ENCODE results near the gene KMT5B. TPM values are rescaled to one million over a fixed set of nuclear protein-coding genes. Genes with fewer than 3 reads are reported as not detected.

The KMT5B gene
- total RNA-seq, 4 donors from 2014 or later: 25.5 to 47.1 (median 40.3) TPM

GRCh38 chr11:68229601-68230000, 16.5 kb upstream of the KMT5B start:
- no peaks in the 10 kb centered on the region for H3K36me3 ChIP-seq
- no peak for DNase-seq (ENCODE audit: low spot score in 2 of 2)
- H3K27me3 ChIP-seq: no peaks in the 10 kb centered on the region
- H3K4me1 ChIP-seq: no peaks in the 10 kb centered on the region
- H3K27ac ChIP-seq: no peak overlapping the region
- TF ChIP-seq EP300 (IDR thresholded peaks at IDR 0.05): no peak
- TF ChIP-seq CTCF (IDR thresholded peaks at IDR 0.05): no peak
- WGBS, 2 donors: 56 to 76% methylated on average over 1 of the region's 1 CpG
- no peak overlapping the region for H3K4me3 ChIP-seq
- H3K9me3 ChIP-seq: peaks cover 0 to 39% (median 2%) of the 10 kb centered on the region in 4 donors

- Histone ChIP-seq H3K4me3 (no peak overlapping the region), H3K9me3 (peaks cover 0 to 25% (median 2%) of the 10 kb centered on the region in 4 donors), H3K27me3 (no peaks in the 10 kb centered on the region), H3K36me3 (no peaks in the 10 kb centered on the region), H3K4me1 (no peaks in the 10 kb centered on the region), H3K27ac (no peak overlapping the region)
- WGBS, 2 donors: 89 to 94% methylated on average over 9 of the region's 9 CpGs
- DNase-seq (ENCODE audit: low spot score in 2 of 2): no peak
- TF ChIP-seq POLR2A (IDR thresholded peaks at IDR 0.05): no peak
- no peak for TF ChIP-seq EP300 (IDR thresholded peaks at IDR 0.05)
- TF ChIP-seq CTCF (IDR thresholded peaks at IDR 0.05): no peak
These were observed 13.3 kb upstream of the KMT5B start for GRCh38 chr11:68226421-68226820.

- no peaks in the 10 kb centered on the region for H3K27me3 ChIP-seq
- WGBS, 2 donors: 89 to 90% methylated on average over 11 of the region's 11 CpGs
These were observed 11.5 kb upstream of the KMT5B start for GRCh38 chr11:68224606-68225005.

GRCh38 chr11:68223275-68223674, 10.2 kb upstream of the KMT5B start:
- 70 to 75% methylated on average over 6 of the region's 6 CpGs for WGBS, 2 donors

More at GRCh38 chr11:68224606-68225005, 11.5 kb upstream of the KMT5B start:
- Histone ChIP-seq H3K9me3 (peaks cover 0 to 7% (median 2%) of the 10 kb centered on the region in 4 donors), H3K27ac (no peak overlapping the region), H3K4me1 (no peaks in the 10 kb centered on the region), H3K36me3 (no peaks in the 10 kb centered on the region), H3K4me3 (no peak overlapping the region)
- no peak for TF ChIP-seq CTCF (IDR thresholded peaks at IDR 0.05)
- no peak for TF ChIP-seq POLR2A (IDR thresholded peaks at IDR 0.05)
- no peak for TF ChIP-seq EP300 (IDR thresholded peaks at IDR 0.05)
- DNase-seq (ENCODE audit: low spot score in 2 of 2): no peak

GRCh38 chr11:68221406-68221805, 8.3 kb upstream of the KMT5B start:
- Histone ChIP-seq H3K27me3 (no peaks in the 10 kb centered on the region), H3K36me3 (no peaks in the 10 kb centered on the region), H3K4me1 (no peaks in the 10 kb centered on the region), H3K4me3 (no peak overlapping the region), H3K27ac (no peak overlapping the region), H3K9me3 (no peaks in the 10 kb centered on the region)
- TF ChIP-seq POLR2A (IDR thresholded peaks at IDR 0.05): no peak
- TF ChIP-seq EP300 (IDR thresholded peaks at IDR 0.05): no peak
- TF ChIP-seq CTCF (IDR thresholded peaks at IDR 0.05): no peak
- DNase-seq (ENCODE audit: low spot score in 2 of 2): no peak
- WGBS, 2 donors: 63 to 79% methylated on average over 5 of the region's 5 CpGs

More at GRCh38 chr11:68223275-68223674, 10.2 kb upstream of the KMT5B start:
- Histone ChIP-seq H3K27ac (no peak overlapping the region), H3K4me1 (no peaks in the 10 kb centered on the region), H3K36me3 (no peaks in the 10 kb centered on the region), H3K9me3 (no peaks in the 10 kb centered on the region), H3K4me3 (no peak overlapping the region), H3K27me3 (no peaks in the 10 kb centered on the region)
- TF ChIP-seq POLR2A (IDR thresholded peaks at IDR 0.05): no peak
- no peak for TF ChIP-seq CTCF (IDR thresholded peaks at IDR 0.05)
- TF ChIP-seq EP300 (IDR thresholded peaks at IDR 0.05): no peak
- DNase-seq (ENCODE audit: low spot score in 2 of 2): no peak
